Testis (tissue), 2 donors: Measurements from ENCODE around the gene ABCC11.

Source experiments
- POLR2A ChIP-seq: fragments of 450-650 bp; IDR thresholded peaks from one replicate; pipeline ENCODE4 v1.6.1; 2017; ENCODE audit warnings: antibody characterized with exemption, mild to moderate bottlenecking, moderate library complexity
- TF ChIP-seq, protein P1 (sequence below), 3 experiments: fragments of 450-650 bp in 2 of 3; fragments of 200-600 bp in 1 of 3; sonication (generic) in 1 of 3; IDR thresholded peaks; one replicate each; pipeline ENCODE4 v1.5.1; 2016 to 2019; ENCODE audit warnings: antibody characterized with exemption in 3 of 3, mild to moderate bottlenecking in 2 of 3, moderate library complexity in 1 of 3

DNA sequence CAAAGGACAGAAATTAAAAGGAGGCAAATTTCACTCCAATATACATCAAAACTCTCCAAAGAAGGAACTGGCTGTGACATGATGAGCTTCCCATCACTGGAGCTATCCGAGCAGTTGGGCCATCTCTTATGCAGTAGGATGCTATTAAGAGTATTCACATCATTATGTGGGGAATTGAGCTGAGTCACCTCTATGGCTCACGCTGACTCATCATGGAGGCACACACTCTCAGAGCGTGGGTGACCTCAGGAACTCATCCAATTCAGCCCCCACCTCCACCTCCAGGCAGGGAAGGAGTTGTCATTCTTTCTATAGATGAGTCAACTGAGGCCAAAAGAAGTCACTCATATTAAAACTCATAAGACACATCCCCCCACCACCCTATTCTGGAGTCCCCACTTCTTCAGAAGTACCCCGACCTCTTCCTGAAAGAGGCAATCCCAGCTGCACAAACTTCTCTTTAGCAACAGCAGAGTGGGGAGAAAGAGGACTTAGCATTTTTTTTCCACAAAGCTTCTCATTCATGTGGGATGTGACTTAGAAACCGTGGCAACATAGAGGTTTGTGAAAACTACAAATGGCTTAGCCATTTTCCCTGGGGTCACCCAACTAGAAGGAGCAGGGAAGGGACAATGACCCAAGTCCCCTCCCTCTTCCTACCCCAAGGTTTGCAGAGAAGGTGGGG lies 124.1 kb downstream of the ABCC11 start:
- TF ChIP-seq, protein P1, sequence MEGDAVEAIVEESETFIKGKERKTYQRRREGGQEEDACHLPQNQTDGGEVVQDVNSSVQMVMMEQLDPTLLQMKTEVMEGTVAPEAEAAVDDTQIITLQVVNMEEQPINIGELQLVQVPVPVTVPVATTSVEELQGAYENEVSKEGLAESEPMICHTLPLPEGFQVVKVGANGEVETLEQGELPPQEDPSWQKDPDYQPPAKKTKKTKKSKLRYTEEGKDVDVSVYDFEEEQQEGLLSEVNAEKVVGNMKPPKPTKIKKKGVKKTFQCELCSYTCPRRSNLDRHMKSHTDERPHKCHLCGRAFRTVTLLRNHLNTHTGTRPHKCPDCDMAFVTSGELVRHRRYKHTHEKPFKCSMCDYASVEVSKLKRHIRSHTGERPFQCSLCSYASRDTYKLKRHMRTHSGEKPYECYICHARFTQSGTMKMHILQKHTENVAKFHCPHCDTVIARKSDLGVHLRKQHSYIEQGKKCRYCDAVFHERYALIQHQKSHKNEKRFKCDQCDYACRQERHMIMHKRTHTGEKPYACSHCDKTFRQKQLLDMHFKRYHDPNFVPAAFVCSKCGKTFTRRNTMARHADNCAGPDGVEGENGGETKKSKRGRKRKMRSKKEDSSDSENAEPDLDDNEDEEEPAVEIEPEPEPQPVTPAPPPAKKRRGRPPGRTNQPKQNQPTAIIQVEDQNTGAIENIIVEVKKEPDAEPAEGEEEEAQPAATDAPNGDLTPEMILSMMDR (IDR thresholded peaks at IDR 0.05), result no peak
- TF ChIP-seq POLR2A, result no peak
